Umbilical cord (tissue), 2 donors: Measurements from ENCODE around the gene KPNA3. TPM values are rescaled to one million over a fixed set of nuclear protein-coding genes. Genes with fewer than 3 reads are reported as not detected.
A peak's percentile ranks its signal among the peaks of the same experiment; 100 is the strongest.

Experiments used
- DNase-seq: peaks from one replicate; pipeline ENCODE4 v3.0.0-alpha.2; 2015; ENCODE audit warnings: low spot score
- total RNA-seq: library from RNA; depleted of rRNA; stranded (reverse); fragments of >200 nt; gene quantifications from one replicate; pipeline ENCODE4 v1.2.3, GENCODE V29; 2014; ENCODE audit warnings: low replicate concordance; ENCODE audit not compliant: insufficient read depth

Gene KPNA3
- total RNA-seq, 1 donor from 2014 or later: 44.3 TPM

GRCh38 chr13:49678191-49678914 lies 114.1 kb downstream of the KPNA3 start:
- DNase-seq: no peak

- no peak for DNase-seq
Measured at GRCh38 chr13:49676581-49677298, 115.7 kb downstream of the KPNA3 start.

- DNase-seq: no peak
Measured at GRCh38 chr13:49670828-49671227, 121.7 kb downstream of the KPNA3 start.

- peak; percentile 74 for DNase-seq
Measured at GRCh38 chr13:49669735-49670309, 122.7 kb downstream of the KPNA3 start.

- no peak for DNase-seq
Measured at GRCh38 chr13:49667773-49668172, 124.7 kb downstream of the KPNA3 start.

GRCh38 chr13:49664606-49665005 lies 127.9 kb downstream of the KPNA3 start:
- no peak for DNase-seq

GRCh38 chr13:49657241-49657641 lies 135.2 kb downstream of the KPNA3 start:
- peak; percentile 80 for DNase-seq

- peak; percentile 61 for DNase-seq
Measured at GRCh38 chr13:49655906-49656305, 136.6 kb downstream of the KPNA3 start.

GRCh38 chr13:49654011-49654410 lies 138.5 kb downstream of the KPNA3 start:
- no peak for DNase-seq

- DNase-seq: no peak
Measured at GRCh38 chr13:49653478-49653877, 139.0 kb downstream of the KPNA3 start.

- no peak for DNase-seq
Measured at GRCh38 chr13:49652355-49653305, 139.9 kb downstream of the KPNA3 start.

- no peak for DNase-seq
Measured at GRCh38 chr13:49651570-49652354, 140.7 kb downstream of the KPNA3 start.

- DNase-seq: no peak
Measured at GRCh38 chr13:49649963-49650312, 142.5 kb downstream of the KPNA3 start.

Other genes with a start within 250 kb of the KPNA3 start
- gene RCBTB1, start 207.1 kb downstream of the KPNA3 start, total RNA-seq: 6.7 TPM
- 2.9 TPM for gene ARL11, start 164.2 kb downstream of the KPNA3 start, total RNA-seq
- gene EBPL, start 101.2 kb downstream of the KPNA3 start, total RNA-seq: 29.4 TPM
- 10.4 TPM for gene SPRYD7, start 143.7 kb upstream of the KPNA3 start, total RNA-seq
- gene TRIM13, start 204.4 kb upstream of the KPNA3 start, total RNA-seq: 41.9 TPM
- 5.3 TPM for gene KCNRG, start 222.8 kb upstream of the KPNA3 start, total RNA-seq